Measurements from ENCODE around the gene RGS11. TPM values are rescaled to one million over a fixed set of nuclear protein-coding genes. Genes with fewer than 3 reads are reported as not detected.

Gene RGS11
- total and polyA plus RNA-seq, 4 donors = 0.51 to 1.6 (median 0.77) TPM; not detected in 1

GRCh38 chr16:282491-282890 is 6.7 kb upstream of the RGS11 start:
- H3K4me1 ChIP-seq (ENCODE audit: control insufficient read depth in 4 of 4, insufficient read depth in 4 of 4, low read length in 3 of 4) = peaks cover 0 to 9% (median 3%) of the 10 kb centered on the region in 4 donors
- H3K27ac ChIP-seq (ENCODE audit: low read depth in 1 of 2, low read length in 2 of 2) = no peak overlapping the region
- peaks cover 0 to 11% (median 0%) of the 10 kb centered on the region in 4 donors for H3K27me3 ChIP-seq (ENCODE audit: control insufficient read depth in 4 of 4, insufficient read depth in 4 of 4, low read length in 3 of 4)
- peaks cover 0 to 4% (median 2%) of the 10 kb centered on the region in 4 donors for H3K36me3 ChIP-seq (ENCODE audit: control insufficient read depth in 4 of 4, insufficient read depth in 3 of 4, low read depth in 1 of 4, low read length in 3 of 4)
- 80% methylated on average over 22 of the region's 22 CpGs for WGBS
- H3K9ac ChIP-seq (ENCODE audit: low read depth in 1 of 2, low read length in 2 of 2) = no peak overlapping the region
- no peak overlapping the region for H3K4me3 ChIP-seq (ENCODE audit: low read depth in 1 of 3, low read length in 3 of 3)
- TF ChIP-seq EGR1 (IDR thresholded peaks at IDR 0.05; ENCODE audit: low read depth in 2 of 2) (no peak), YY1 (IDR thresholded peaks at IDR 0.05) (no peak), ZBTB33 (IDR thresholded peaks at IDR 0.05) (no peak), JUND (IDR thresholded peaks at IDR 0.05) (no peak), GABPA (IDR thresholded peaks at IDR 0.05 in 1 of 2, conservative IDR thresholded peaks at IDR 0.05 in 1 of 2) (no peak), ATF3 (IDR thresholded peaks at IDR 0.05) (no peak), MAX (IDR thresholded peaks at IDR 0.05) (no peak), FOXA1 (IDR thresholded peaks at IDR 0.05) (no peak)
- no peak for DNase-seq (ENCODE audit: low spot score)
- H3K9me3 ChIP-seq (ENCODE audit: control insufficient read depth in 4 of 4, low read length in 3 of 4) = no peaks in the 10 kb centered on the region

GRCh38 chr16:281660-282255 is 6.0 kb upstream of the RGS11 start:
- Histone ChIP-seq H3K27me3 (ENCODE audit: control insufficient read depth in 4 of 4, insufficient read depth in 4 of 4, low read length in 3 of 4) (peaks cover 0 to 11% (median 0%) of the 10 kb centered on the region in 4 donors), H3K36me3 (ENCODE audit: control insufficient read depth in 4 of 4, insufficient read depth in 3 of 4, low read depth in 1 of 4, low read length in 3 of 4) (no peaks in the 10 kb centered on the region), H3K9ac (ENCODE audit: low read depth in 1 of 2, low read length in 2 of 2) (no peak overlapping the region), H3K27ac (ENCODE audit: low read depth in 1 of 2, low read length in 2 of 2) (no peak overlapping the region), H3K4me3 (ENCODE audit: low read depth in 1 of 3, low read length in 3 of 3) (no peak overlapping the region), H3K9me3 (ENCODE audit: control insufficient read depth in 4 of 4, low read length in 3 of 4) (no peaks in the 10 kb centered on the region), H3K4me1 (ENCODE audit: control insufficient read depth in 4 of 4, insufficient read depth in 4 of 4, low read length in 3 of 4) (peaks cover 0 to 9% (median 3%) of the 10 kb centered on the region in 4 donors)
- WGBS = 53% methylated on average over 25 of the region's 25 CpGs
- DNase-seq (ENCODE audit: low spot score) = no peak
- TF ChIP-seq HNF4G (IDR thresholded peaks at IDR 0.05) (no peak), SP1 (IDR thresholded peaks at IDR 0.05) (no peak), REST (IDR thresholded peaks at IDR 0.05) (no peak), ATF3 (IDR thresholded peaks at IDR 0.05) (no peak)

Measured in liver (tissue), 9 donors.